ENCODE measurements around the gene PPP6R1. TPM values are rescaled to one million over a fixed set of nuclear protein-coding genes. Genes with fewer than 3 reads are reported as not detected.

PPP6R1 gene
- total and polyA plus RNA-seq, 4 donors = 37.3 to 86.3 (median 48.1) TPM

- no peaks in the 10 kb centered on the region for H3K4me1 ChIP-seq (ENCODE audit: control insufficient read depth in 5 of 5, insufficient read depth in 5 of 5, low read length in 5 of 5)
- peaks cover 14 to 73% (median 22%) of the 10 kb centered on the region in 4 donors for H3K36me3 ChIP-seq (ENCODE audit: control insufficient read depth in 4 of 4, insufficient read depth in 4 of 4, low read length in 4 of 4)
- no peak overlapping the region for H3K27ac ChIP-seq (ENCODE audit: low read depth in 1 of 2, low read length in 1 of 2)
- H3K27me3 ChIP-seq (ENCODE audit: control insufficient read depth in 3 of 3, insufficient read depth in 3 of 3, low read length in 2 of 3) = no peaks in the 10 kb centered on the region
- ATAC-seq (ENCODE audit: insufficient read depth, low FRiP score) = no peak
- H3K9ac ChIP-seq (ENCODE audit: insufficient read depth in 1 of 2, low read length in 2 of 2) = no peak overlapping the region
- no peak overlapping the region for H3K4me3 ChIP-seq
- DNase-seq = no peak
- H3K9me3 ChIP-seq (ENCODE audit: control insufficient read depth in 4 of 4, insufficient read depth in 3 of 4, low read length in 3 of 4) = no peaks in the 10 kb centered on the region
- WGBS, 2 donors = 84 to 92% methylated on average over 12 to 13 of the region's 13 CpGs
- TF ChIP-seq CTCF (IDR thresholded peaks at IDR 0.05; ENCODE audit: control extremely low read depth, extremely low read depth) = no peak
These were observed 28.5 kb downstream of the PPP6R1 start for GRCh38 chr19:55230329-55230728.

DNA sequence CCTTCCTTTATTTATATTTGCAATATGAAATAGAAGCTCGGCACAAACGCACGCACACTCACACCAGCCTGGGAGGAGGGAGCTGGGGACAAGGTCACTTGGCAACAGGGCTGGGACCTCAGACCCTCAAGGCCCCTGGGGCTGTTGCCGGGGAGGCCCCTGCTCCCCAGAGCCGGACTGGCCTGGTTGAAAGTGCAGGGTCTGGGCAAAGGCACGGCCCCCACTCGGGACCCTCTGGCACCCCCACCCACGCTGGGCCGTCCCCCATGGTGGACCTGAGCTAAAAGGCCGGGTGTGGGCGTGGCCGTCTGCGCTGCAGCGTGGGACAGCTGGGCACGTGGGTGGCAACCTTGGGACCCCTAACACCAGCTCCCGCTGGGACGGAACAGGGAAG lies 29.0 kb downstream of the PPP6R1 start:
- no peak for TF ChIP-seq CTCF (IDR thresholded peaks at IDR 0.05; ENCODE audit: control extremely low read depth, extremely low read depth)
- Histone ChIP-seq H3K27me3 (ENCODE audit: control insufficient read depth in 3 of 3, insufficient read depth in 3 of 3, low read length in 2 of 3) (no peaks in the 10 kb centered on the region), H3K9ac (ENCODE audit: insufficient read depth in 1 of 2, low read length in 2 of 2) (no peak overlapping the region), H3K27ac (ENCODE audit: low read depth in 1 of 2, low read length in 1 of 2) (no peak overlapping the region), H3K4me1 (ENCODE audit: control insufficient read depth in 5 of 5, insufficient read depth in 5 of 5, low read length in 5 of 5) (no peaks in the 10 kb centered on the region), H3K9me3 (ENCODE audit: control insufficient read depth in 4 of 4, insufficient read depth in 3 of 4, low read length in 3 of 4) (no peaks in the 10 kb centered on the region), H3K4me3 (no peak overlapping the region), H3K36me3 (ENCODE audit: control insufficient read depth in 4 of 4, insufficient read depth in 4 of 4, low read length in 4 of 4) (peaks cover 11 to 69% (median 20%) of the 10 kb centered on the region in 4 donors)
- DNase-seq = no peak
- no peak for ATAC-seq (ENCODE audit: insufficient read depth, low FRiP score)
- 92 to 95% methylated on average over 17 of the region's 17 CpGs for WGBS, 2 donors

DNA sequence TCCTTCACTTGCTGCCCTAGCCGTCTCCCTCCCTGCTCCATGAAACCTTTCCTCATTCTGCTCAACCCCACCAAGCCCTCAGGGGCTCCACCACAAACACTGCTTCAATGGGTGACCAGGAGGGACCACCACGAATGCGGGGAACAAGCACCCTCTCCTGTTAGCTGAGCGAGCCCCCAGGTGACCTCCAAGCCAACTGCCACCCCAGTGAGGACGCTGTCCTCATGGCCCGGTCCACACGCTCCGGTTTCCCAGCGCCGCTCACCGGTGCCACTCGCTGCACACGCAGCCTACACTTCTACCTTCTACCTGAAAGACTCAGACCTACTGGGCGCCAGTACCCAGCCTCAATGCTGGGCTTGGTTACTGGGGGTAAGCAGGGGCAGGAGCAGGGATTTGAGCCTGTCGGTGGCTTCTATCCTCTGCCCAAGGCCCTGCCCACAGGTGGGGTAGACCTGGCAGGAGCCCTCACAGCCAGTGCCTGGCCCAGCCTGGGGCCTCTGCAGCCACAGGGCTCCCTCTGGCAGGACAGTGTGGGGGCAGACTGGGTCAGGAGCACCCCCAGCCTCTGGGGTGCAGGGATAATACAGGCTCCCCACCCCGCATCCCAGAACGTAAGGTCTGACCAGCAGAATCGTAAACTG lies 29.6 kb downstream of the PPP6R1 start:
- ATAC-seq (ENCODE audit: insufficient read depth, low FRiP score) = no peak
- Histone ChIP-seq H3K27ac (ENCODE audit: low read depth in 1 of 2, low read length in 1 of 2) (no peak overlapping the region), H3K4me3 (no peak overlapping the region), H3K36me3 (ENCODE audit: control insufficient read depth in 4 of 4, insufficient read depth in 4 of 4, low read length in 4 of 4) (peaks cover 6 to 64% (median 17%) of the 10 kb centered on the region in 4 donors), H3K9me3 (ENCODE audit: control insufficient read depth in 4 of 4, insufficient read depth in 3 of 4, low read length in 3 of 4) (no peaks in the 10 kb centered on the region), H3K4me1 (ENCODE audit: control insufficient read depth in 5 of 5, insufficient read depth in 5 of 5, low read length in 5 of 5) (no peaks in the 10 kb centered on the region), H3K9ac (ENCODE audit: insufficient read depth in 1 of 2, low read length in 2 of 2) (no peak overlapping the region), H3K27me3 (ENCODE audit: control insufficient read depth in 3 of 3, insufficient read depth in 3 of 3, low read length in 2 of 3) (no peaks in the 10 kb centered on the region)
- 95 to 96% methylated on average over 18 of the region's 18 CpGs for WGBS, 2 donors
- DNase-seq = no peak
- no peak for TF ChIP-seq CTCF (IDR thresholded peaks at IDR 0.05; ENCODE audit: control extremely low read depth, extremely low read depth)
